ENCODE measurements around the gene PBX3.

DNA sequence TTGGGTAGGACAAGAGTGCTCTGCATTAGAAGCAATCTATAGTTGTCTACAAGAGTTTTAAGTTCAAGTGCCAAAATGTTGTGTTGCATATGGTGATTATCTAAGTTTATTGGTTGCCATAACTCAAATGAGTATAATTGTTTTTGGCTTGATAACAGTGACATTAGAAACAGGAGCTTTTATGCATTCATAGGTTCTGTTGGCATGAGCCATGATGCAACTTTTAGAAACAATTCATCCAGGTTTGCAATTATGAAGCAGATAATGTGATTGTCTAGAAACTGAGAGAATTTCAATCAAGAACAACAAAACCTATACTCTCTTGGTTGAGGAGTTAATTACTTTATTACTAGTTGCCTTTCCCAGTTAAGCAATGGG, 137.0 kb downstream of the PBX3 start:
- TF ChIP-seq, protein P1, sequence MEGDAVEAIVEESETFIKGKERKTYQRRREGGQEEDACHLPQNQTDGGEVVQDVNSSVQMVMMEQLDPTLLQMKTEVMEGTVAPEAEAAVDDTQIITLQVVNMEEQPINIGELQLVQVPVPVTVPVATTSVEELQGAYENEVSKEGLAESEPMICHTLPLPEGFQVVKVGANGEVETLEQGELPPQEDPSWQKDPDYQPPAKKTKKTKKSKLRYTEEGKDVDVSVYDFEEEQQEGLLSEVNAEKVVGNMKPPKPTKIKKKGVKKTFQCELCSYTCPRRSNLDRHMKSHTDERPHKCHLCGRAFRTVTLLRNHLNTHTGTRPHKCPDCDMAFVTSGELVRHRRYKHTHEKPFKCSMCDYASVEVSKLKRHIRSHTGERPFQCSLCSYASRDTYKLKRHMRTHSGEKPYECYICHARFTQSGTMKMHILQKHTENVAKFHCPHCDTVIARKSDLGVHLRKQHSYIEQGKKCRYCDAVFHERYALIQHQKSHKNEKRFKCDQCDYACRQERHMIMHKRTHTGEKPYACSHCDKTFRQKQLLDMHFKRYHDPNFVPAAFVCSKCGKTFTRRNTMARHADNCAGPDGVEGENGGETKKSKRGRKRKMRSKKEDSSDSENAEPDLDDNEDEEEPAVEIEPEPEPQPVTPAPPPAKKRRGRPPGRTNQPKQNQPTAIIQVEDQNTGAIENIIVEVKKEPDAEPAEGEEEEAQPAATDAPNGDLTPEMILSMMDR (IDR thresholded peaks at IDR 0.05; ENCODE audit: low read depth, low read length, poor library complexity, severe bottlenecking), result no peak
- TF ChIP-seq EZH2phosphoT487 (IDR thresholded peaks at IDR 0.05; ENCODE audit: borderline replicate concordance, low read length), result no peak
